Measurements from ENCODE around the gene CDK5RAP2.
A peak's percentile ranks its signal among the peaks of the same experiment; 100 is the strongest.

The CDK5RAP2 gene

GRCh38 chr9:120395376-120395775 lies 184.6 kb downstream of the CDK5RAP2 start:
- no peak for DNase-seq

GRCh38 chr9:120394058-120394669 lies 185.8 kb downstream of the CDK5RAP2 start:
- DNase-seq: peak; percentile 95

GRCh38 chr9:120393386-120394057 lies 186.4 kb downstream of the CDK5RAP2 start:
- peak; percentile 67 for DNase-seq

DNA sequence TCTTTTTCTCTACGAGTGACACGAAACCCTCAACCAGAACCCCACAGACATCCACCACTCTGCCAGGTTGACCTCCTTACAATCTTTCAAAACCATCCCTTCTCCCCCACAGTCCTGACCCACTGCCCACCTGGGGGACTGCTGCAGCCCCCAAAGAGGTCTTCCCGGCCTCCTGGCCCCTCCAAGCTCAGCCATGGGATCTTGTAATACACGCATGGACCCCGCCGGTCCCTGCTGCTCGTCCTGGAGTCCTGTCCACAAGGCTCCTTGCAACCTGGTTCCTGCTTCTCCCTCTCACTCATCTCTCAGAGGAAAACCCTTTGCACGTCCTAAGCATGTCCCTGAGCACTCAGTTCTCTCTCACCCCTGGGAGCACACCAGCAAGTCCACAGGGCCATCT lies 187.3 kb downstream of the CDK5RAP2 start:
- DNase-seq: no peak

GRCh38 chr9:120392245-120392644 lies 187.7 kb downstream of the CDK5RAP2 start:
- DNase-seq: no peak

- DNase-seq: no peak
Observed at GRCh38 chr9:120391691-120392090, 188.3 kb downstream of the CDK5RAP2 start.

- no peak for DNase-seq
Observed at GRCh38 chr9:120390637-120391190, 189.3 kb downstream of the CDK5RAP2 start.

DNA sequence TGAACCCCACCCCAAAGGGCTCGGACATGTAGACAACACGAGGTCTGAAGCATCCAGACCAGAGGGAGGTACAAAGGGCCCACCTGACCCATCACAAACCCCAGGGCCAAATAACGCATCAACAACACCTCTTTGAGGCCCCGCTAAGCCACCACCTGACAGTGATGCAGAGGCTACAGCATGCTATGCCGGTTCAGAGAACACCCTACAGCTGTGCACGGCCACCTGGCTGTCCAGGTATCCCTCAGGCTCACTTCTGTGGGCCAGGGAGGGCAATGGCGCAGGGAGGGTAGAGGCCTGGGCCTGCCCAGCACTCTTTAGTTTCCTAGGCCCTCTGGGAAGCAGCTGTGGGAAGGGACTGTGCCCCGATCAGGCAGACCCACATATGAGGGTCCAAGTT lies 190.1 kb downstream of the CDK5RAP2 start:
- no peak for DNase-seq

GRCh38 chr9:120389300-120389699 lies 190.7 kb downstream of the CDK5RAP2 start:
- no peak for DNase-seq

- DNase-seq: no peak
Observed at GRCh38 chr9:120388003-120388855, 191.7 kb downstream of the CDK5RAP2 start.

GRCh38 chr9:120387257-120388002 lies 192.5 kb downstream of the CDK5RAP2 start:
- no peak for DNase-seq

- no peak for DNase-seq
Observed at GRCh38 chr9:120386390-120387131, 193.4 kb downstream of the CDK5RAP2 start.

DNA sequence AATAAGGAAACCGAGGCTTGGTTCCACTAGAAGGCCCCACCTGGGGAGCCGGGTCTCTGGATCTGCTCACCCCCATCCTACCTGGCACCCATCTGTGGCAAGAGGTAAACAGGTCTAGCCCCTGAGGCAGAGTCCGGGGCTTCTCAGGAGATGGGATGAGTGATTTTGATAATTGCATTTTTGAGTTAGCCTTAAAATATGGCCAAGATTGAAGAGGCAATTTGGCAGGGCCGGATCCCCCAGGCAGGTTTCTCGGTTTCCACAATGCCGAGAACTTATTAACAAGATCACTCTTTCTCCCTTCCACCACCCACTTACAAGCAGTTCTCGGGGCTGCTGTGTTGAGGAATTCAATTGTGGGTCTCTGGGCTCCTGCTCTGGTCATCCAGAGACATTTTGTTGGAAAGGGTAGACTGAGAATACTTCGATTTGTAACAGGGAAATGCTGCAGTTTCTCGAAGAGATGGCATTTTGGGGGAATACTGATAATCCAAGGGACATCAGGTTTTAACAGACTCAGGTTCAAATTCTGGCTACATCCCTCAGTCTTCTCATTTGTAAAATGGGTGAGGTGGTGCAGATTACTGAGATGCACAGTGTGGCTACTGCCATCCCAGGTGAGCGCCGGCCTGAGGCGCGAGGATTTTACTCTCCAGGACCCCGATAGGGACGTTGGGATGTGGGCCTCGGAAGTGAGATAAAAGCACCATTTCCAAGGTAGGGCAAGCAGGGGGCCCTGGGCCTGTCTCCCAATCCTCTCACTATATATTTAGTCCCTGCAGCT lies 194.2 kb downstream of the CDK5RAP2 start:
- no peak for DNase-seq

- DNase-seq: no peak
Observed at GRCh38 chr9:120384925-120385272, 195.1 kb downstream of the CDK5RAP2 start.

GRCh38 chr9:120383999-120384924 lies 195.7 kb downstream of the CDK5RAP2 start:
- DNase-seq: peak; percentile 48

- no peak for DNase-seq
Observed at GRCh38 chr9:120383611-120383998, 196.4 kb downstream of the CDK5RAP2 start.

DNA sequence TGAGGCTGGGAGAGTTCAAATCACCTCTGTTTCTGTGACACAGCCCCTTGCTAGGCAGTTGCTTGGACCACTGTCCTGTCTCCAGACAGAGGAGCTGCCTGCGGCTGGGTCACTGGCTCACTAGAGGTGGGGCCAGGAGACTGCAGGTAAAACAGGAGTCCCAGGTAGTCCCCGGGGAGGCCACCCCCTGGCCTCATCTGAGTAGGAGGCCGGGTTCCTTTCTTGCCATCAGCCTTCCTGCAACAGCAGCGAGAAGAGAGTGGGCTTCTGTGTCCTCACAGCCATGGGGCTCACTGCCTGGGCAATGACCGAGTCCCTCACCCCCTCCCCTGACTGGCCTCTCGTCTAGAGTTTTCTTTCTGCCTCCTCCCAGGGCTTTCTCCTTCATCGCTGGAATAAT lies 197.5 kb downstream of the CDK5RAP2 start:
- no peak for DNase-seq

- no peak for DNase-seq
Observed at GRCh38 chr9:120381839-120382238, 198.1 kb downstream of the CDK5RAP2 start.

GRCh38 chr9:120379611-120380010 lies 200.4 kb downstream of the CDK5RAP2 start:
- no peak for DNase-seq

- DNase-seq: no peak
Observed at GRCh38 chr9:120378680-120379079, 201.3 kb downstream of the CDK5RAP2 start.

Data from EL (cell line).